Activated naive CD8-positive, alpha-beta T cell treated with anti-CD3 and anti-CD28 coated beads, Interleukin-2, amount 50 U/mL, for 16 hours (primary cell): ENCODE results near the gene BRD8.
"Not testable (repeated sequence)": the region's sequence is repeated elsewhere in the genome, so short reads cannot be mapped to it uniquely, and the experiment has no call there.

Experiments
- DNase-seq: peaks from one replicate; pipeline ENCODE4 v3.0.0-alpha.2; 2020; ENCODE audit warnings: low read depth, low spot score

BRD8 gene, protein sequence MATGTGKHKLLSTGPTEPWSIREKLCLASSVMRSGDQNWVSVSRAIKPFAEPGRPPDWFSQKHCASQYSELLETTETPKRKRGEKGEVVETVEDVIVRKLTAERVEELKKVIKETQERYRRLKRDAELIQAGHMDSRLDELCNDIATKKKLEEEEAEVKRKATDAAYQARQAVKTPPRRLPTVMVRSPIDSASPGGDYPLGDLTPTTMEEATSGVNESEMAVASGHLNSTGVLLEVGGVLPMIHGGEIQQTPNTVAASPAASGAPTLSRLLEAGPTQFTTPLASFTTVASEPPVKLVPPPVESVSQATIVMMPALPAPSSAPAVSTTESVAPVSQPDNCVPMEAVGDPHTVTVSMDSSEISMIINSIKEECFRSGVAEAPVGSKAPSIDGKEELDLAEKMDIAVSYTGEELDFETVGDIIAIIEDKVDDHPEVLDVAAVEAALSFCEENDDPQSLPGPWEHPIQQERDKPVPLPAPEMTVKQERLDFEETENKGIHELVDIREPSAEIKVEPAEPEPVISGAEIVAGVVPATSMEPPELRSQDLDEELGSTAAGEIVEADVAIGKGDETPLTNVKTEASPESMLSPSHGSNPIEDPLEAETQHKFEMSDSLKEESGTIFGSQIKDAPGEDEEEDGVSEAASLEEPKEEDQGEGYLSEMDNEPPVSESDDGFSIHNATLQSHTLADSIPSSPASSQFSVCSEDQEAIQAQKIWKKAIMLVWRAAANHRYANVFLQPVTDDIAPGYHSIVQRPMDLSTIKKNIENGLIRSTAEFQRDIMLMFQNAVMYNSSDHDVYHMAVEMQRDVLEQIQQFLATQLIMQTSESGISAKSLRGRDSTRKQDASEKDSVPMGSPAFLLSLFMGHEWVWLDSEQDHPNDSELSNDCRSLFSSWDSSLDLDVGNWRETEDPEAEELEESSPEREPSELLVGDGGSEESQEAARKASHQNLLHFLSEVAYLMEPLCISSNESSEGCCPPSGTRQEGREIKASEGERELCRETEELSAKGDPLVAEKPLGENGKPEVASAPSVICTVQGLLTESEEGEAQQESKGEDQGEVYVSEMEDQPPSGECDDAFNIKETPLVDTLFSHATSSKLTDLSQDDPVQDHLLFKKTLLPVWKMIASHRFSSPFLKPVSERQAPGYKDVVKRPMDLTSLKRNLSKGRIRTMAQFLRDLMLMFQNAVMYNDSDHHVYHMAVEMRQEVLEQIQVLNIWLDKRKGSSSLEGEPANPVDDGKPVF

DNA sequence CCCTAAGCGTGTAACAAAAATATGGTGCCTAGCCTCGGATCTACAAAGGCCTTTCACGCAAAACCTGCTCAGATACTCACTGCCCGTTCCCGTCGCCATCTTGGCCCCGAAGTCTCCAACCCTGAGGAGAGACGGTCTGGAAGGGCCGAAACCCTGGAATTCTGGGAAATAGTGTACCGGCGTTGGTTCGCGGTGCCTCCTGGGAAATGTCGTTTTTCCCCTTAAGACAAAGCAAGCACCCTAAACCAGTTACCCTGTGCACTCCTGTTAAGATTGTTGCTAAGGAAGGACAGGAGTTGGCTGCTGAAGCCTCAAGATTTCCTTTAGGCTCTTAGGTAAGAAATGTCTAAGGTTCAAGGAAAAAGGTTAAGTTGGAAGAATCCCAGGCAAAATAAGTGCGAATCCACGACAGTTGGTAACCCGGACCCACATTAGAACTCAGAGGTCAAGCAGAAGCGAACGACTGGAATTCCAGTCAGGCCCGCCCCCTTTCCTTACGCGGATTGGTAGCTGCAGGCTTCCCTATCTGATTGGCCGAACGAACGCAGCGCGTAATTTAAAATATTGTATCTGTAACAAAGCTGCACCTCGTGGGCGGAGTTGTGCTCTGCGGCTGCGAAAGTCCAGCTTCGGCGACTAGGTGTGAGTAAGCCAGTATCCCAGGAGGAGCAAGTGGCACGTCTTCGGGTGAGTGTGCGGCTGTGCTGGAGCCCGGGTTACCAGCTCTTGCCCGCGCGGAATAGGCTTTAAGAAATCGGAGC lies at the start of gene BRD8, which contains the start of gene KIF20A:
Gene BRD8 (minus strand): TSS at position 115 of the 761 bp plus-strand sequence. CDS start 16 bp downstream, at position 99.
Gene KIF20A (plus strand): TSS at position 597 of the 761 bp plus-strand sequence. CDS start 569 bp downstream, outside the sequence.
- DNase-seq, result peak; percentile 82

DNA sequence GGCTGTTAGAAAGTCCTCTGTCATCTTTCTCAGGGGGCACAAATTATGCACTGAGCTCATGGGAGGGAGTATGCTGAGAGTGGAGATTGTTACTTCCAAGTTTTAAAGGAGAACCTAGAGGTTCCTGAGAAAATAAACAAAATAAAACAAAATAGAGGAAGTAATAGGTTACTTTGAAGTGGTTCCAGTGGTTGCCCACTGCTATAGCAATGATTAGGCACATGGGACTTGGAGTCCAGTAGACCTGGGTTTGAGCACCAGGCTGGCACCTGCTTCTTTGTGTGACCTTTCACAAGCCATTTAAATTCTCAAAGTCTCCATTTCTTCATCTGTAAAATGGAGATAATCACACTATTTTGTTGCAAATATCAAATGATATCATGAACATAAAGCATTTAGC lies 48.5 kb upstream of the BRD8 start:
- DNase-seq, result no peak

DNA sequence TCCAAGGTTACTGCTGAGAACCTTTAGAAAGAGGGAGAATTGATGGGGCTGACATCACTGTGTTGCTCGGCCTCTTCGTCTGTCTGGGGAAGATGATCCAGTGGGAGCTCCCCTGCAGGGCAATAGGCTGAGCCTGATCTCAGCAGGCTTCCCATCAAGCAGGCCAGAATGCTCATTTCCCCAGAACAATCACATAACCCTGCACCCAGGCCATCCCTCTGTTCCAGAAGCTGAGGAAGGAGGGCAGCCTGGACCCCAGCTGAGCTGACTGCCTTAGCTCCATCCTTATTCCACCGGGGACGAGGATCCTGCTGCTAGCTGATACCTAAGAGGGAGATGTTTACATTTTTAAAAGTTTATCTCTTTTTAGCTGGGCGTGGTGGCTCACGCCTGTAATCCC lies 46.3 kb upstream of the BRD8 start:
- no peak for DNase-seq

DNA sequence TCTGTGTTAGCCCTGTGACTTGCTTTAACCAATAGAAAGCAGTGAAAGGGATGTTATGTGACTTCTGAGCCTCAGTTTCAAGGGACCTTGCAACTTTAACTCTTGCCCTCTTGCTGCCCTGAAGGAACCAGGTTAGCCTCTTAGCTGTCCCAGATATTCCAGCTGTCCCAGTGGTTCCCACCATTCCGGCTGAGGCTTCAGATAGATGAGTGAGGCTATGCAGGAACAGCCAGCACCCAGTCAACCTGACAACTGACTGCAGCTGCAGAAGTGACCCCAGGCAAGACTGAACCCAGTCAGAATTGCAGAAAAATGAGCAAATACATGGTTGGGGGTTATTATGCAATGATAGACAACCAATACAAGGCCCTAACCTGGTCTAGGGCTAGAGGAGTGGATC lies 45.1 kb upstream of the BRD8 start:
- DNase-seq, result no peak

DNA sequence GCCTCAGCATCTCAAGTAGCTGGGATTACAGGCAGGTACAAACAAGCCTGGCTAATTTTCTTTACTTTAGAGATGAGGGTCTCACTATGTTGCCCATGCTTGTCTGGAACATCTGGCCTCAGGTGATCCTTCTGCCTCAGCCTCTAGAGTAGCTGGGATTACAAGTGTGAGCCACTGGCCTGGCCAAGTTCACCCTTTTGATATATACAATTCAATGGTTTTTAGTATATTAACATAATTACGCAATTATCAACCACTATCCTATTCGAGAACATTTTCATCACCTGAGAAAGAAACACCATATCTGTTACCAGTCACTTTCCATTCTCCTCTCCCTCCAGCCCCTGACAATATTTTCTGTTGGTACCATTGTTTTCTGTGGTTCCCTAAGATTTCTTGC lies 38.4 kb upstream of the BRD8 start:
- DNase-seq, result no peak

DNA sequence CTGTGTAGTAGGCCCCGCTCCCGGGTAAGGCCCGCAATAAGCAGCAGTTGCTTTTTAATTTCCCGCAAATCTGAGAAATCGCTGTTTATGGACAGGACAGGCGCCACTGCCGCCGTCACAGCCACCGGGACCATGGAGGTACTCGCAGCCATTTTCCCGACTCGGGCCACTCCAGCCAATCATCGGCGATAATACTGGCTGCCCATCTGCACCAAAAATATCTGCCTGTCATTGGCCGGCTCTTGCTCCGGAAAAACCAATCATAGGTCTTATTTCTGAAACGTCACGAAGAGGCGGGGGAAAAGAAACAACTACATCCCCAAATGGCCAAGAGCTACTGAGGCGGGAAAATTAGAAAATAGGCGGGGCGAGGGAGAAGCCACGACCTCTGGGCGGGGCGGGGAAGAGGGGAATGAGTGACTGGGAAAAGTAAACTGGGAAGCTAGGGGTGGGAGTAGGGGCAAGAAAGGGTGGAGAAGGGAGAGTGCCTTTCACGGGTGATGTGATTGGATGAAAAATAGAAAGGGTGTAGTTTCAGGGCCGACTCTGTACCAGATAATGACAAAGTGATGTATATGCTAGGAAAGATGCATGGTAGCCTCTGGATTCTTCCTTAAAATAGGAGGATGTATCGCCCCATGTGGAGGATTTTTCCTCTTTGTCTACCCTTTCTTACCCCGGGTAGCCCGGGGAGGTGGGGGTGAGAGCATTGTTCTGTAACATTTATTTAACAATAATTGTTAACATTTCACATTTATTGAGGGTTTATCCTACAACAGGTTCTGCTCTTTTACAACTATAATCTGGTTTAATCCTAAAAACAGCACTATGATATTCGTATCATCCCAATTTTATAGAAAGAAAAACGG lies 35.0 kb upstream of the BRD8 start, which contains the start of gene CDC23:
Gene CDC23 (minus strand): TSS at position 163 of the 869 bp plus-strand sequence. CDS start 11 bp downstream, at position 152.
- DNase-seq, result peak; percentile 80

DNA sequence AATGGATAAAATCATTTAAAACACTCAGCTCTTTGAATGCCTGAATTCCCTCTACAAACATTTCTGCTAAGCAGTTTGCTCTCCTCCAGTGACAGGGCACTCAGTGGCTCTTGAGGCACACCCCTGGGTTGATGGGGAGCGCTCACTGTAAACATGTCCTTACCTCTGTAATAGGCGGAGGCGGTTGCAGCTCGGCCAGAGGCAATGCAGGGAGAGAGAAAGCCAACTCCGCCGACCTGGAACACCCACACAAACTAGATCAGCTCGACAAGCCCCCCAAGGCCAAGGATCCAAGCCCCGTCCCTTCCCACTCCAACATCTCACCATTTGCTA lies 34.4 kb upstream of the BRD8 start:
- no peak for DNase-seq

DNA sequence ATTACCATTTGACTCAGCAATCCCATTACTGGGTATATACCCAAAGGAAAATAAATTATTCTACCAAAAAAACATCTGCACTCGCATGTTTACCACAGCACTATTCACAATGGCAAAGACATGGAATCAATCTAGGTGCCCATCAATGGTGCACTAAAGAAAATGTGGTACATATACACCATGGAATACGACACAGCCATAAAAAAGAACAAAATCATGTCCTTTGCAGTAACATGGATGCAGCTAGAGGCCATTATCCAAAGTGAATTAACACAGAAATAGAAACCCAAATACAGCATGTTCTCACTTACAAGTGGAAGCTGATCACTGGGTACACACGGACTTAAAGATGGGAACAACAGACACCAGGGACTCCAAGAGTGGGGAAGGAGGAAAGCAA lies 32.6 kb upstream of the BRD8 start:
- no peak for DNase-seq

DNA sequence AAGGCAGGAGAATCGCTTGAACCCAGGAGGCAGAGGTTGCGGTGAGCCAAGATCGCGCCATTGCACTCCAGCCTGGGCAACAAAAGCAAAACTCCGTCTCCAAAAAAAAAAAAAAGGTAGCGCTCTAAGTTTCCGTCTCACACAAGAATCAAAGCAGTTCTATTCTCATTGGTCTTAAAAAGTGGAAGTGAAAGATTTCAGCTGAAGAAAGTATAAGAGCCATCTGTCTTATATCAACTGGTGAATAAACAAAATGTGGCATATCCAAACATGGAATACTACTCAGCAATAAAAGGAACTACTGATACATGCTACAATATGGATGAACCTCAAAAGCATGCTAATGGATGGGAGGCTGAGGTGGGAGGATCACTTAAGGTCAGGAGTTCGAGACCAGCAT lies 15.4 kb upstream of the BRD8 start:
- DNase-seq, result not testable (repeated sequence)

DNA sequence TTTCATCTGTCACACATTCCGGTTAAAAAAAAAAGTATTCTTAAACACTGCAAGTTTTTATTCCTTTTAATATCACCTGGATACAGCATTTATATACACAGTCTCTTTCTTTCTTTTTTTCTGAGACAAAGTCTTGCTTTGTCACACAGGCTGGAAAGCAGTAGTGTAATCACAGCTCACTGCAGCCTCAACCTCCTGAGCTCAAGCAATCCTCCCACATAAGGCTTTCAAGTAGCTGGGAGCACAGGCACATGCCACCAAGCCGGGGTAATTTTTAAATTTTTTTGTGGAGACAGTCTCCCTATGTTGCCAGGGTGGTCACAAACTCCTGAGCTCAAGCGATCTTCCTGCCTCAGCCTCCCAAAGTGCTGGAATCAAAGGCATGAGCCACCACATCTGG lies 14.4 kb upstream of the BRD8 start:
- no peak for DNase-seq

DNA sequence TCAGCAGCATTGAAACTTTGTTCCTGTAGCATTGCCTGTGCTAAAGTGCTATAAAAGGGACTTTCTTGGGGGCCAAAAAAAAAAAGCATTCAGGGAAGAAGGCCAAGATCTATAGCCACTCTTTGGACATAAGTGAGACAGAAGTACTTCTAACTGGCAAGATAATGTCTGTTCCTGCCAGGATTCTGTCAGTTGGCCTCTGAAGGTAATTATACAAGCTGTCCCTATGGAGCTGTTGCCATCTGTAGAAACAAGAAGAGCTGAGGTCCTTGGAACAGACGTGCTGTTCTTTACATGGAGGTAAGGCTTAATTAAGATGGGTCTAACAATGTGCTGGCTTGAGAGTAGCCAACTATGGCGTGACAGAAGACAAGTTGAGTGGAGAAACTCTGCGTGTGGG lies 10.2 kb upstream of the BRD8 start:
- no peak for DNase-seq

DNA sequence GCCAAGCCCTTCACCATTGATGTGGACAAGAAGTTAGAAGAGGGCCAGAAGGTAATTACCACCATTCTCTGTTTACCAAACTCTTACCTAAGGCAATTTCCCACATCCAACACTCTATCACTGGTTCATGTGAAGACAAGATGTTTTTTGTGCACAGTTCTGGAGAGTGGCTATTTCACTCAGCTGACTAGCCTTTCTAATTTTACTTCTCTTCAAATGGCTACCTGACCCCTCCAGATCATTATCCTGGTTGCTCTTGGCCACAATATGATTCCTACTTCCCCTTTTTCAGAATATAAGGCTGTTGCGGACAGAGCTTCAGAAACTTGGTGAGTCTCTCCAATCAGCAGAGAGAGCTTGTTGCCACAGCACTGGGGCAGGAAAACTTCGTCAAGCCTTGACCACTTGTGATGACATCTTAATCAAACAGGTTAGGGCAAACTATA lies 7.6 kb upstream of the BRD8 start:
- no peak for DNase-seq

DNA sequence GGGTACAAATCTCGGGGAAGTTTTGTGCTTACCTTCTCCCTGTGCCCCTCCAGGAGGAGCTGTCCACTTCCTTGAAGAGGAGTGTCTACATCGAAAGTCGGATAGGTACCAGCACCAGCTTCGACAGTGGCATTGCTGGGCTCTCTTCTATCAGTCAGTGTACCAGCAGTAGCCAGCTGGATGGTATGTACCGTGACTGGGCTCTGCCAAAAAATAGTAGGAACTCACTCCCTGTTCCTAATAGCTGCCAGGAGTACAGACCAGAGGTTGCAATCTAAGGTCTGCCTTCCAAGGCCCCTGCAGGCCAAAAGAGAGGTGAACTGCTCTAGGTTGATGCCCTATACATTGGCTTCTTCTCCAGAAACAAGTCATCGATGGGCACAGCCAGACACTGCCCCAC lies 4.4 kb upstream of the BRD8 start:
- no peak for DNase-seq

DNA sequence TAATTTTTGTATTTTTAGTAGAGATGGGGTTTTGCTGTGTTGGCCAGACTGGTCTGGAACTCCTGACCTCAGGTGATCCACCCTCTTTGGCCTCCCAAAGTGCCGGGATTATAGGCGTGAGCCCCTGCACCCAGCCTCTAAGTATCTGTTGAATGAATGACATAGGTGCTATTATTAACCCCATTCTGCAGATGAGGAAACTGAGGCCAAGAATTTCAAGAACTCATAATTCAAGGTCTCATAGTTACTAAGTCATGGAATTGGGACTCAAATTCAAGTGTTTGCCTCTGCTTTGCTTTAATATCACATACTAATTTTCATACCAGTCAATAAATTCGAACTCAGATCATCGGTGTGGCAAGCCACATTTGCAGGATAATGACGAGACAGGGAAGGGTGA lies 2.4 kb upstream of the BRD8 start:
- no peak for DNase-seq

DNA sequence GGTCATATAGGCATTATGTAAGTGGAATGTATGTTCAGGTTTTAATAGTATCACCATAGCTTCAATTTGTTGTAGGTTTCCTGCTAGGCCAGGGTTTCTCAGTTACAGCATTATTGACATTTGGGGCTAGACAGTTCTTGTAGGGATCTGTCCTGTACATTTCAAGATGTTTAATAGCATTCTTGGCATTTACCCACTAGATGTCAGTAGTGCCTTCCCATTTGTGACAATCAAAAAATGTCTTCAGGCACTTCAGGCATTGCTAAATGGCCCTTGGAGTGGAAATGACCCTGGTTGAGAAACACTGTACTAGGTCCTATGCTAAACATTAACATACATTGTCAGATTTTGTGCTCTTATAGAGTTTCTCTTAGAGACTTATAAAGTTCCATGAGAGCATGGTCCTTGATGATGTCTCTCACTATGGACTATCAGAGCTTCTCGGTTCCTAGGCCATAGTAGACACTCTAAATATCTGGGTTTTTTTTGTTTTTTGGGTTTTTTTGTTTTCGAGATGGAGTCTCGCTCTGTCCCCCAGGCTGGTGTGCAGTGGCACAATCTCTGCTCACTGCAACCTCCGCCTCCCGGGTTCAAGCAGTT lies 1.9 kb upstream of the BRD8 start:
- no peak for DNase-seq

DNA sequence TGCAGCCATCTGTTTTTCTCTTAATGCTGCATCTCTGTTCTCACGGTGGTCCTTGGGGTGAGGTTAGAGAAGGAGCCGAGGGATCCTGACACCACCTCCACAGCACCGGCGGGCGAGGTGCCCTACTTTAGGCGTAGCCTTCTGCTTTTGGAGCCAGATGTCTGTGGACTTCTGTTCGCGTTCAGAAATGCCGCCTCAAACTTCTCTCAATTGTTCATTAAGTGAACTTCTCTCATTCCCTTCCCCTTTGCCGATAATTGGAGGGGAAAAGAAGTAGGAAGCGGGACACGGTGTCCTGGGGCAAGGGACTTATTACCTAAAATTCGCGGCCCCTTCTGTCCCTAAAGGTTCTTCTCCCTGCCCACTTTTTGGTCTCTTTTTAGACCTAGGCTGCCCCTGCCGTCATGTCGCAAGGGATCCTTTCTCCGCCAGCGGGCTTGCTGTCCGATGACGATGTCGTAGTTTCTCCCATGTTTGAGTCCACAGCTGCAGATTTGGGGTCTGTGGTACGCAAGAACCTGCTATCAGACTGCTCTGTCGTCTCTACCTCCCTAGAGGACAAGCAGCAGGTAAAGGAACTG lies 937 bp upstream of the BRD8 start:
- DNase-seq, result no peak

DNA sequence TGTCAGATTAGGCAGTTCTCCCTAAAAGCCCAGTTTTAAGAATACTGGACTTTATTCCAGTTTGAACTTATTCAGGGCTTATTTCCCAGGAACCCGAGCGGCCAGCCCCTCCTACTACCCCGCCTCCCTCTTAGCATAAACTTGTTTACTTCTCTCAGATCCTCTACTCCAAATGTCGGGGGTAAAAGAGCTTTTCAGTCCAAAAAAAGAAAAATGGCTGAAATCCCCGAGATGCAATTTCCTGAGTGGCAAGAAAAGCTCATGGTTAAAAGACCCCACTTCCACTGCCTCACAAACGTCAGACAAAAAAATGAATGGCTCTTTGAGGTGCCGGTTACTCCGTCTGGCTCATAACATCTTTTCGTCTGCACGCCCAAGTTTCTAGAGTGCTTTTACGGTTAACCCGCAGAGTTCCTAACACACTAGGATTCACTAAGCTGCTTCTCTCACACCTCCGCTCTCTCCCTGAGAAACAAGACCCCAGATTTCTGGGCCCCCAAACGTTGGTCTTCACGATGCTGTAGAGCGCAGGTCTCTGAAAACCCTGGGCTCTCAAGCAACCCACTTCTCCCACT lies 402 bp downstream of the BRD8 start:
- DNase-seq, result no peak

DNA sequence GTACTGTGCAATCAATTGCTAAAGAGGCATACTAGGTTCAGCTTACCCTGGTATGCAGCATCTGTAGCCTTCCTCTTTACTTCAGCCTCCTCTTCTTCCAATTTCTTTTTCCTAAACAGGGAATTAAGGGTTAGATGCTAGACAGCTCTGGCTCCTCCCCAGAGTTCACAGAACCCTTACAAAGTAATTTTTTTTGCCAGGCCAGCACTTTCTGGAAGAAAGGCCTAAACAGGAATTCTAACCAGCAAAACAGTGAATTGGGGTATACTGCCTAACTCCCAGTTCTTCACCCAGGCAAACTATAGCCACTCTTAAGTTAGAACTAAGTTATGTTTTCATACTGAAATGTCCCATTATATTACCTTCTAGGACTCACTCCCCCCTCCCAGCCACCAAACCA lies 8.1 kb downstream of the BRD8 start:
- DNase-seq, result no peak

DNA sequence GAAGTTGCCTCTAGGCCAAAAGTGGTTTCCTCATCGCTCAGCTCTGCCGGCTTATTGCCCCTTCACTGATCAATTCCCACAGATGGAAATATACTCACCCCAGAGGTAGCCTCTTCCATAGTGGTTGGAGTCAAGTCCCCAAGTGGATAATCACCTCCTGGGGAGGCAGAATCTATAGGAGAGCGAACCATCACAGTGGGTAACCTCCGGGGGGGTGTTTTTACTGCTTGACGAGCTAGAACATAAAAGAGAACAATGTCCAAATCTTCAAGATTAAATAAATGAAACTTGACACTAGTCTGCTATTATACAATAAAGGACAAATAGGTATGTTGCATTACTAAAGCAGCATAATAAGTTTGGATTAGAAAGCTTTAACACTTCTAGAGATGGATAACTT lies 9.3 kb downstream of the BRD8 start:
- no peak for DNase-seq
